Measurements from ENCODE around the gene INPP5A.

GRCh38 chr10:132807621-132808049 is 270.0 kb downstream of the INPP5A start:
- TF ChIP-seq POLR2A (IDR thresholded peaks at IDR 0.05) (no peak), EP300 (IDR thresholded peaks at IDR 0.05; ENCODE audit: low read depth) (no peak)

All from transverse colon (tissue), 1 donor.